Spleen (tissue), 7 donors: Measurements from ENCODE around the gene USE1.

Experiments used
- POLR2A ChIP-seq, 3 donors: fragments of 450-650 bp; IDR thresholded peaks; one replicate each; pipeline ENCODE4 v1.5.1; 2017; ENCODE audit warnings: antibody characterized with exemption in 3 of 3, mild to moderate bottlenecking in 1 of 3
- TF ChIP-seq, protein P1 (sequence below), 11 experiments: fragments of 200-600 bp in 7 of 11; fragments of 450-650 bp in 4 of 11; sonication (generic) in 4 of 11; IDR thresholded peaks in 8 of 11; conservative IDR thresholded peaks in 3 of 11; 1 replicate in 7 of 11; 2 replicates in 4 of 11; pipeline versions ENCODE4 v1.4.0 to v1.8.0; 2016 to 2021; ENCODE audit warnings: antibody characterized with exemption in 11 of 11, inconsistent platforms in 4 of 11, mild to moderate bottlenecking in 1 of 11
- donor health status: DM: no; HTN: no; CAD: no; lungs with moderate emphysema.
- donor health status: DM: no; HTN: no; CAD: no.
- donor health status: DM: no; HTN: no; CAD: no.

GRCh38 chr19:17194608-17195007 lies 20.5 kb upstream of the USE1 start:
- no peak for TF ChIP-seq POLR2A (IDR thresholded peaks at IDR 0.05)
- TF ChIP-seq, protein P1, sequence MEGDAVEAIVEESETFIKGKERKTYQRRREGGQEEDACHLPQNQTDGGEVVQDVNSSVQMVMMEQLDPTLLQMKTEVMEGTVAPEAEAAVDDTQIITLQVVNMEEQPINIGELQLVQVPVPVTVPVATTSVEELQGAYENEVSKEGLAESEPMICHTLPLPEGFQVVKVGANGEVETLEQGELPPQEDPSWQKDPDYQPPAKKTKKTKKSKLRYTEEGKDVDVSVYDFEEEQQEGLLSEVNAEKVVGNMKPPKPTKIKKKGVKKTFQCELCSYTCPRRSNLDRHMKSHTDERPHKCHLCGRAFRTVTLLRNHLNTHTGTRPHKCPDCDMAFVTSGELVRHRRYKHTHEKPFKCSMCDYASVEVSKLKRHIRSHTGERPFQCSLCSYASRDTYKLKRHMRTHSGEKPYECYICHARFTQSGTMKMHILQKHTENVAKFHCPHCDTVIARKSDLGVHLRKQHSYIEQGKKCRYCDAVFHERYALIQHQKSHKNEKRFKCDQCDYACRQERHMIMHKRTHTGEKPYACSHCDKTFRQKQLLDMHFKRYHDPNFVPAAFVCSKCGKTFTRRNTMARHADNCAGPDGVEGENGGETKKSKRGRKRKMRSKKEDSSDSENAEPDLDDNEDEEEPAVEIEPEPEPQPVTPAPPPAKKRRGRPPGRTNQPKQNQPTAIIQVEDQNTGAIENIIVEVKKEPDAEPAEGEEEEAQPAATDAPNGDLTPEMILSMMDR (IDR thresholded peaks at IDR 0.05 in 8 of 11, conservative IDR thresholded peaks at IDR 0.05 in 3 of 11), result no peak
